Measurements from ENCODE around the gene LIPN.

The LIPN gene

DNA sequence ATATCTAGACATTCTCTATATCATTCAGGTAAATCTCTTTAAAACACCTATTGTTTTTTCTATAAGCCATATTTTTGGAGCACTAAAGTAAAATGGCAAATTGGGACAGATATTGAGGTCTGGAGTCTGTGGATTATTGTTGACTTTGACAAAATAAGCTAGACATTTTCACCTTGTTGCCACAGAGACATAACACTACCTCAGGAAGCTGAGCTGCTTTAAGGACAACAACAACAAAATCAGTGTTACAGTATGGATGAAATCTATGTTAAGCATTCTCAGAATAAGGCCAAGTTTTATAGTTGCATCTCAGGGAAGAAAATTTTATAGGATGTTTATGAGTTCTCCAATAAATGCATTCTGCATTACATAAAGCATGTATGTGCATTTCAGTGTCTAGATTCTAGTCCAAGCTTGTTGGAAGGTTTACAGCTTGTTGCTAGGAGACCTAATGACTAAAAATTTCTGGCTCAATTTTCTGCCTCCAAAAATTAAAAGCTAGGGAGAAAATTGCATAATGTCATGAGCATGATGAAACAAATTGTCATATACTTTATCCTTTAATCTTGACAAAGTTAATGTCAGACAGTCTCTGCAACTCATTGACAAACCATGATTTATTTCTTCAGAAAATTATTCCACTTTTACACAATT lies 61.1 kb downstream of the LIPN start:
- Histone ChIP-seq H3K4me1 (ENCODE audit: insufficient read depth, low read length) (no peaks in the 10 kb centered on the region), H3K9ac (ENCODE audit: low read depth, low read length) (no peak overlapping the region), H3K4me3 (ENCODE audit: low read depth in 1 of 2, low read length in 2 of 2) (no peak overlapping the region), H3K9me3 (ENCODE audit: insufficient read depth, low read length, severe bottlenecking) (no peaks in the 10 kb centered on the region), H2AFZ (ENCODE audit: low read depth, low read length) (no peak overlapping the region), H3K36me3 (ENCODE audit: insufficient read depth, low read length) (no peaks in the 10 kb centered on the region), H4K20me1 (ENCODE audit: insufficient read depth, low read length) (no peaks in the 10 kb centered on the region), H3K4me2 (ENCODE audit: insufficient read depth, low read length) (no peak overlapping the region), H3K27me3 (ENCODE audit: insufficient read depth, low read length, poor library complexity) (peaks cover 13% of the 10 kb centered on the region), H3K27ac (ENCODE audit: low read length) (no peak overlapping the region), H3K79me2 (ENCODE audit: insufficient read depth, low read length) (no peaks in the 10 kb centered on the region)
- no peak for DNase-seq
- ATAC-seq (ENCODE audit: insufficient read depth, low read depth): no peak
- no peak for TF ChIP-seq EZH2 (IDR thresholded peaks at IDR 0.05; ENCODE audit: borderline replicate concordance, low read depth, low read length, severe bottlenecking)
- TF ChIP-seq, protein P1, sequence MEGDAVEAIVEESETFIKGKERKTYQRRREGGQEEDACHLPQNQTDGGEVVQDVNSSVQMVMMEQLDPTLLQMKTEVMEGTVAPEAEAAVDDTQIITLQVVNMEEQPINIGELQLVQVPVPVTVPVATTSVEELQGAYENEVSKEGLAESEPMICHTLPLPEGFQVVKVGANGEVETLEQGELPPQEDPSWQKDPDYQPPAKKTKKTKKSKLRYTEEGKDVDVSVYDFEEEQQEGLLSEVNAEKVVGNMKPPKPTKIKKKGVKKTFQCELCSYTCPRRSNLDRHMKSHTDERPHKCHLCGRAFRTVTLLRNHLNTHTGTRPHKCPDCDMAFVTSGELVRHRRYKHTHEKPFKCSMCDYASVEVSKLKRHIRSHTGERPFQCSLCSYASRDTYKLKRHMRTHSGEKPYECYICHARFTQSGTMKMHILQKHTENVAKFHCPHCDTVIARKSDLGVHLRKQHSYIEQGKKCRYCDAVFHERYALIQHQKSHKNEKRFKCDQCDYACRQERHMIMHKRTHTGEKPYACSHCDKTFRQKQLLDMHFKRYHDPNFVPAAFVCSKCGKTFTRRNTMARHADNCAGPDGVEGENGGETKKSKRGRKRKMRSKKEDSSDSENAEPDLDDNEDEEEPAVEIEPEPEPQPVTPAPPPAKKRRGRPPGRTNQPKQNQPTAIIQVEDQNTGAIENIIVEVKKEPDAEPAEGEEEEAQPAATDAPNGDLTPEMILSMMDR (IDR thresholded peaks at IDR 0.05; ENCODE audit: borderline replicate concordance, extremely low read depth, low read length, poor library complexity, severe bottlenecking): no peak

DNA sequence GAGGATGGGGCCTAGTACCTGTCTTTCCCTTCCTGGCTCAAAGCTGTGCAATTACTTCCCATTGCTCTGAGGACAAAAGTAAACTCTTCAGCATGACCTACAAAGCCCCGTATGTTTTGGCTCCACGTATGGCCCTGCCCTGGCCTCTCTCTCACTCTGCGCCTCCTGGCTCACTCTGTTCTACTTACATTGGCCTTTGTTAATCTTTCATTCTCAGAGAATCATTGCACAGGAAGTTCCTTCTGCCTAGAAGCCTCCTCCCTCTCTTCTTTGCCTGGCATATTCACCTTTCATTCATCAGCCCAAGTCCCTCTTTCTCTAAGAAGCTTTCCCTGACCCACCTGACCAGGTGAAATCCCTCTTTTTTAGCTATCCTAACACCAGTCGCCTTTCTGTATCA lies 66.6 kb downstream of the LIPN start:
- Histone ChIP-seq H3K27ac (ENCODE audit: low read length) (no peak overlapping the region), H3K36me3 (ENCODE audit: insufficient read depth, low read length) (no peaks in the 10 kb centered on the region), H3K27me3 (ENCODE audit: insufficient read depth, low read length, poor library complexity) (peaks cover 10% of the 10 kb centered on the region), H3K4me2 (ENCODE audit: insufficient read depth, low read length) (no peak overlapping the region), H3K79me2 (ENCODE audit: insufficient read depth, low read length) (no peaks in the 10 kb centered on the region), H3K4me3 (ENCODE audit: low read depth in 1 of 2, low read length in 2 of 2) (no peak overlapping the region), H3K9ac (ENCODE audit: low read depth, low read length) (no peak overlapping the region), H3K4me1 (ENCODE audit: insufficient read depth, low read length) (no peaks in the 10 kb centered on the region), H2AFZ (ENCODE audit: low read depth, low read length) (no peak overlapping the region), H4K20me1 (ENCODE audit: insufficient read depth, low read length) (no peaks in the 10 kb centered on the region), H3K9me3 (ENCODE audit: insufficient read depth, low read length, severe bottlenecking) (no peaks in the 10 kb centered on the region)
- TF ChIP-seq EZH2 (IDR thresholded peaks at IDR 0.05; ENCODE audit: borderline replicate concordance, low read depth, low read length, severe bottlenecking): no peak
- TF ChIP-seq, protein P1 (IDR thresholded peaks at IDR 0.05; ENCODE audit: borderline replicate concordance, extremely low read depth, low read length, poor library complexity, severe bottlenecking): no peak
- DNase-seq: no peak
- ATAC-seq (ENCODE audit: insufficient read depth, low read depth): no peak

DNA sequence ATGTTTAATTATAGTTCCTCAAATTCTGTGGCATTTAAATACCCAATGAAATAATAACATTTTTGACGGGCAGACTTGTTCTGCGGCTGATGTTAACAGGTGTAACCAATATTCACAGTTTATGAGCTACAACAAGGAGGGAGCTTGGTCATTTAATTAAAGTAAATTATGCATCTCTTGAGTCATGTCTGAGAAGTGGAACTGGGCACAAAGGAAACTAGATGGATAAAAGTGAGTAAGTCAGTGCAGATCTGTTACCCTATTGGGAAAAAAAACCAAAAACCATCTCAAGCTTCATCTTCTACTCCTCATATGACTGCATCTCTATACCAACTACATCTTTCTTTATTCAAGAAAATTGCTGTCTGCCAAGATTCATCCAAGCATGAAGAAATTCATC lies 67.9 kb downstream of the LIPN start:
- no peaks in the 10 kb centered on the region for H3K36me3 ChIP-seq (ENCODE audit: insufficient read depth, low read length)
- no peak for ATAC-seq (ENCODE audit: insufficient read depth, low read depth)
- peaks cover 19% of the 10 kb centered on the region for H3K27me3 ChIP-seq (ENCODE audit: insufficient read depth, low read length, poor library complexity)
- H2AFZ ChIP-seq (ENCODE audit: low read depth, low read length): no peak overlapping the region
- no peak overlapping the region for H3K4me3 ChIP-seq (ENCODE audit: low read depth in 1 of 2, low read length in 2 of 2)
- H3K9me3 ChIP-seq (ENCODE audit: insufficient read depth, low read length, severe bottlenecking): no peaks in the 10 kb centered on the region
- TF ChIP-seq, protein P1 (IDR thresholded peaks at IDR 0.05; ENCODE audit: borderline replicate concordance, extremely low read depth, low read length, poor library complexity, severe bottlenecking): no peak
- TF ChIP-seq EZH2 (IDR thresholded peaks at IDR 0.05; ENCODE audit: borderline replicate concordance, low read depth, low read length, severe bottlenecking): no peak
- no peaks in the 10 kb centered on the region for H3K4me1 ChIP-seq (ENCODE audit: insufficient read depth, low read length)
- no peaks in the 10 kb centered on the region for H4K20me1 ChIP-seq (ENCODE audit: insufficient read depth, low read length)
- DNase-seq: no peak
- H3K27ac ChIP-seq (ENCODE audit: low read length): no peak overlapping the region
- no peak overlapping the region for H3K9ac ChIP-seq (ENCODE audit: low read depth, low read length)
- no peak overlapping the region for H3K4me2 ChIP-seq (ENCODE audit: insufficient read depth, low read length)
- H3K79me2 ChIP-seq (ENCODE audit: insufficient read depth, low read length): no peaks in the 10 kb centered on the region
